ENCODE measurements around the gene ABCB10.

The ABCB10 gene

GRCh38 chr1:229471175-229471574 is 87.3 kb downstream of the ABCB10 start:
- DNase-seq (ENCODE audit: low spot score), result no peak

GRCh38 chr1:229470406-229471043 is 88.0 kb downstream of the ABCB10 start:
- no peak for DNase-seq (ENCODE audit: low spot score)

- no peak for DNase-seq (ENCODE audit: low spot score)
These were observed 91.6 kb downstream of the ABCB10 start for GRCh38 chr1:229466887-229467286.
